HG03280 (cell line): Measurements from ENCODE around the gene SIK3.
"Not testable (repeated sequence)": the region's sequence is repeated elsewhere in the genome, so short reads cannot be mapped to it uniquely, and the experiment has no call there.

Experiments
- ATAC-seq: cut with Tn5 transposase; IDR thresholded peaks from one replicate; pipeline ENCODE4 v1.9.1; 2021; ENCODE audit warnings: mild to moderate bottlenecking, moderate library complexity; ENCODE audit not compliant: unreplicated experiment

The SIK3 gene

GRCh38 chr11:116847612-116848011, 250.6 kb downstream of the SIK3 start:
- no peak for ATAC-seq

GRCh38 chr11:116844722-116845121, 253.5 kb downstream of the SIK3 start:
- no peak for ATAC-seq

- no peak for ATAC-seq
Observed at GRCh38 chr11:116843661-116844060, 254.6 kb downstream of the SIK3 start.

DNA sequence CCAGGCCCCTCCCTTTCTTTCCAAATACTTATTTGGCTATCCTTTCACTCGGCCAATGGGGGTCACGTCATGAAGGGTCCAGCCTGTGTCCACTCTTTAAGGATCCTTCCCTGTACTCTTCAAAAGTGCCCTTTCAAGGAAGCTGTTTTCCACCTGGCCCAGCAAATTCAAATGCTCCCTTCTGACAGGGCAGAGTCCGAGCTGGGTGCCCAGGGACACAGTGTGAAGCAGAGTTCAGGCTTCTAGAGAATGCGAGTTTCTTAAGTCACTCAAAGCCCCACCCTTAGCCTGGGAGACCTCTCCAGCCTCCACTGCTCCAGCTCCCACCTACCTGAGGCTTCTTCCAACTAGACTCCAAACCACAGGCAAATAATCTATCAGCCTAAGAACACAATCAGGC, 255.3 kb downstream of the SIK3 start:
- no peak for ATAC-seq

GRCh38 chr11:116842117-116842516, 256.1 kb downstream of the SIK3 start:
- no peak for ATAC-seq

- no peak for ATAC-seq
Observed at GRCh38 chr11:116840746-116841296, 257.4 kb downstream of the SIK3 start.

DNA sequence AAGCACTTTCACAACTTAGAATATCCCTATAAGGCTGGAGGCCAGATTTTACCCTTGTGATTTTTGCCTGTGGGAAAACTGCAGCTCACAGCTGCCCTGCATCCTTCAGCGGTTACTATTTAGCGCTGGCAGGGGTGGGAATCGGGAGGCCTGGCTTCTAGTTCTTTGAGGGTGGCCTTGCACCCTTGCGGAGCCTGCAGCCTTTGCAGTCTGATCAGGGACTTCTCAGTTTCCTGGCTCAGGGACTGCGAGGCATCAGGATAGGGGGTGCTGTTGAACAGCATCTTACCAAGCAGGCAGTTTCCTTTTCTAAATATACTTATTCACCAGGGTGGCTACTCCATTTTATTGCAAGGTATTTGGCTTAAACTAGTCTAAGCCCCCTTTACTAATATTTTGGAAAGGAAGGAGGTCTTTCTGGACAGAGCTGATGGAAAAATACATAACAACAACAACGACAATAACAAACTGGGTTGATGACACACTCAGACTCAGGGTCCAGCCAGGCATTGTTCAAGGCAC, 257.9 kb downstream of the SIK3 start:
- no peak for ATAC-seq

DNA sequence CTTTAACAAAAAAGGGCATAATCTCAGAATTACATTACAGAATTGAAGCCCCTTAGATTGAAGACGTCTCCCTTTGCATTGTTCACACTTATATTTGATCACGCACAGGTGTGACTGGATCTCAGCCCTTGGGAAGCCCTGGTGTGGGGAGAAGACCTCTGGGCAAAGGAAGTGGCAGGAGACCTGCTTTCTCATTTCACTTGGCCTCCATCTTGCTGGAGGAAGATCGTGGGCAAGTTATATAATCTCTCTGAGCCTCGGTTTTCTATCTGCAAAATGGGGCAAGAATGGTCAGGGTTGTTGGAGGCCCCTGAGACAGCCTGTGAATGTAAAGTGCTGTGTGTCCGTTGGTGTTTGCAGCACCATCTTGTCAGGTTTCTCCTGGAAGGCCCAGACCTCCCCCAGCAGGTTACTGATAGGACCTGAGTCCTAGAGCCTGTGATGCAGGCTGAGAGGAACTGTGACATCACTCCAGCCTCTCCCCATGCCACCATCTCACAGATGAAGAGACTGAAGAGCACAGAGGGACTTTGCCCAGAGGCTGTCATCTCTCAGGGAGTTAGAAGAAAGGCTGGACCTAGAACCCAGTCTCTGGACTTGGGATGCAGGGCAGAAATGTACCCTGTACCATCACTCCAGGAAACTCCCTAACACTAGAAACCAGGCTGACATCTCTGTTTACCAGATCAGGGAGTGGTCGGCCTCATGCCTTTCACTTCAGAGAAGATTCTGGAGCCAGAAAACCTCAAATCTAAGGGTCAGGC, 259.7 kb downstream of the SIK3 start:
- ATAC-seq: no peak

GRCh38 chr11:116837231-116838091, 260.8 kb downstream of the SIK3 start, which contains the start of gene APOA1:
APOA1 (minus strand) TSS chr11:116837622; CDS start chr11:116837387, 235 bp downstream.
- no peak for ATAC-seq

DNA sequence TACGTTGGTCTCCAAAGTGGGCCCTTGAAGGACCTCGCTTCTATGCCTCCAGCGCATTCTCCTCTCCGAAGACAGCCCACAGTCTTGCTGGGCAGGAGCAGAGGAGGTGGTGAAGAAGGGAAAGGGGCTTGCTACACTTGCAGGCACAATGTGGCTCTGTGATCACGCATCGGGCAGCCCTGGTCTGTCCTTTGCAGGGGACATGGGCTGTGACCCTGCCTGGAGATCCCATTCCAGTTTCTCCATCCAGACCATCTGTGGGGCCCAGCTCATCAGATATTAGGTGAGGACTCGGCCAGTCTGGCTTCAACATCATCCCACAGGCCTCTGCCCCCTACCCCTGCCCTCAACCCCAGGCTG, 261.6 kb downstream of the SIK3 start:
- ATAC-seq: no peak

- peak; percentile 87 for ATAC-seq
Observed at GRCh38 chr11:116835791-116836631, 262.2 kb downstream of the SIK3 start.

DNA sequence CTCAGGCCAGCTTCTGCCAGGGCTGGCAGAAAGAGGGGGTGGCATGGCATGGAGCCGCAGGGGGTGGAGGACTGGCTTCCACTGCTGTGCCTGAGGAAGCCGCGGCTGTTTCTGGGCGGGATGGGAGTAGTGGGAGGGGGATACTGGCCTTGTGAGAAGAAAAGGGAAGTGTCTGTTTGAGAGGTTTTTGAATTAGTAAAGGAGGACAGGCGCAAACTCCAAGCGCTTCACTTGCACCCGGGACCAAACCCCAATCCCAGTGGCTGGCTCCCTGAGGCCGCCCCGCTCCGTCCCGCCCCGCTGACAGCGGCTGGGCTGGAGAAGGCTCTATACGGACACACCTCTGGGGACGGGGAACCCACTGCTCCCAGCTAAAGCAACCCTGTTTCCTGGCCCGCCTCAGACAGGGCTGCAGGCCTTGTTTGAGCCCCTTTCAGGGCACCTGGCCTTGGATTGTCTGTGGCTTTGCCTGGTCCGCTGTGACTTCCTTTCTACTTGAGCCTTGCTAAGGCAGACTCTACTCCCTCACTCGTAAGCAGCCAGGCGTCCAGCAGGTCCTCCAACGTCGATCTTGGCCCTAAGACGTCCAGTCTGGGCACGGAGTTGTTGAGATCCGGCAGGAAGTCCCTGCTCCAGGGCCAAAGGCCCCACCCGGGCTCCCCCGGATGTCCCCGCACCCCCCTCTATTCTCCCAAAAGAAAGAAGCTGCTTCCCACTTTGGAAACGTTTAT, 263.0 kb downstream of the SIK3 start:
- ATAC-seq: no peak

GRCh38 chr11:116834535-116835041, 263.6 kb downstream of the SIK3 start:
- ATAC-seq: not testable (repeated sequence)

DNA sequence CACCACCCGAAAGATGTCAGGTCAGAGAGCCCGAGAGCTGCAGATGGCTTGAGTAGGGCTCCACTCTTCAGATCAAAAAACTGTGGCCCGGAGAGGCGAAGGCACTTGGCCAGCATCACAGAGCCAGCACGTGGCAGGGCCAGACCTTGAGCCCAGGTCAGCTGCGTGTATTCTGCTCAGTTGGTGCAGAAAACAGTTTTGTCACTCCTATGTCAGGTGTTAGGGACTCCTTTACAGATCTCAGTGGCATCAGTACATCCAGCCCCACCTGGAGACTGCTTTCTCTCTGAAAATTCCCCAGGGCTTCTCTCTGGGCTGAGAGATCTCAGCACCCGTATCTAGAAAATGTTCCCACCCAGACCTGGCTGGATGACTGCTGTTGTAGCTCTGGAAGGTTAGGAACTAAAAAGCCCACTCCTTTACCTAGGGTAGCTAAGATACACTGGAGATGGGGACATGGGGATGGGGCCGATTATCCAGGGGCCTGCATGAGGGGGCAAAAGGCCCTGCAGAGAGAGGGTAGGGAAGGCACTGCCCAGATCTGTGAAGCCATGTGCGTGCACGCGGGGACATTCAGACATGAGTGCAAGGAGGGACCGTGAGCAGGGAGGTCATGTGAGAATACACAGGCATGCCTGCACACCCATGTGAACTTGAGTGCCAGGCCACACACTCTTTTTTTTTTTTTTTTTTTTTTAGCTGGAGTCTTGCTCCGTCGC, 264.3 kb downstream of the SIK3 start:
- no peak for ATAC-seq

DNA sequence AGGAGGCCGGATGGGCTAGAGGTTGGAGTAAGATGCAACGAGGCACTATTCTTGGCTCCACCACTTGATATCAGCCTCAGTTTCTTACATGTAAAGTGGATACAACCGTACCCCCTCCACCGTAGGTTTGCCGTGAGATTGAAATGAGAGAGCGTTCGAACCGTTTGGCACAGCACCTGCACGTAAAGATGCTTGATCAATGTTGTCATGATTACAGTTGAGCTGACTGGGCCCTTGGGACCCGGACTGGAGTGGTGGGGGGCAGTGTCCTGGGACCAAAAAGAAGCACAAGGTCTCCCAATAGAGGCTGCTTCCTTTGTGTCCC, 264.8 kb downstream of the SIK3 start:
- ATAC-seq: no peak

DNA sequence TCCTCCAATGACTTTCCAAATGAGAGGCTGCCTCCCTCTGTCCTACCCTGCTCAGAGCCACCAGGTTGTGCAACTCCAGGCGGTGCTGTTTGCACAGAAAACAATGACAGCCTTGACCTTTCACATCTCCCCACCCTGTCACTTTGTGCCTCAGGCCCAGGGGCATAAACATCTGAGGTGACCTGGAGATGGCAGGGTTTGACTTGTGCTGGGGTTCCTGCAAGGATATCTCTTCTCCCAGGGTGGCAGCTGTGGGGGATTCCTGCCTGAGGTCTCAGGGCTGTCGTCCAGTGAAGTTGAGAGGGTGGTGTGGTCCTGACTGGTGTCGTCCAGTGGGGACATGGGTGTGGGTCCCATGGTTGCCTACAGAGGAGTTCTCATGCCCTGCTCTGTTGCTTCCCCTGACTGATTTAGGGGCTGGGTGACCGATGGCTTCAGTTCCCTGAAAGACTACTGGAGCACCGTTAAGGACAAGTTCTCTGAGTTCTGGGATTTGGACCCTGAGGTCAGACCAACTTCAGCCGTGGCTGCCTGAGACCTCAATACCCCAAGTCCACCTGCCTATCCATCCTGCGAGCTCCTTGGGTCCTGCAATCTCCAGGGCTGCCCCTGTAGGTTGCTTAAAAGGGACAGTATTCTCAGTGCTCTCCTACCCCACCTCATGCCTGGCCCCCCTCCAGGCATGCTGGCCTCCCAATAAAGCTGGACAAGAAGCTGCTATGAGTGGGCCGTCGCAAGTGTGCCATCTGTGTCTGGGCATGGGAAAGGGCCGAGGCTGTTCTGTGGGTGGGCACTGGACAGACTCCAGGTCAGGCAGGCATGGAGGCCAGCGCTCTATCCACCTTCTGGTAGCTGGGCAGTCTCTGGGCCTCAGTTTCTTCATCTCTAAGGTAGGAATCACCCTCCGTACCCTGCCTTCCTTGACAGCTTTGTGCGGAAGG, 265.6 kb downstream of the SIK3 start:
- ATAC-seq: no peak

GRCh38 chr11:116831790-116832349, 266.4 kb downstream of the SIK3 start:
- no peak for ATAC-seq
